OCI-LY3 (cell line): ENCODE data around the gene MED13.

Source experiments
- H2AFZ ChIP-seq: fragments of 200-600, 300-600 bp; shearing (Covaris generic); 2 replicates; pipeline ENCODE4 v1.6.0; 2014; ENCODE audit warnings: antibody characterized with exemption, low read depth, low read length
- H3K27ac ChIP-seq: fragments of 200-600, 300-600 bp; sonication (generic); 2 replicates; pipeline ENCODE4 v1.5.1; 2014; ENCODE audit warnings: mild to moderate bottlenecking, low read length, moderate library complexity, mixed read lengths
- H3K27me3 ChIP-seq: fragments of 200-600, 300-600 bp; sonication (generic); 2 replicates; pipeline ENCODE4 v1.6.1; 2014; ENCODE audit warnings: low read depth, low read length, mixed read lengths
- H3K36me3 ChIP-seq: fragments of 200-600, 300-600 bp; sonication (generic); replicated peaks from 2 replicates; pipeline ENCODE3; 2014; ENCODE audit warnings: low read depth, low read length, mixed read lengths
- H3K4me1 ChIP-seq: fragments of 300-600, 200-600 bp; sonication (generic); 2 replicates; pipeline ENCODE4 v1.6.1; 2014; ENCODE audit warnings: low read length, mixed read lengths
- H3K4me2 ChIP-seq: fragments of 200-600, 300-600 bp; sonication (generic); 2 replicates; pipeline ENCODE4 v1.6.1; 2014; ENCODE audit warnings: low read length, mixed read lengths
- H3K4me3 ChIP-seq: fragments of 300-600, 200-600 bp; sonication (generic); 2 replicates; pipeline ENCODE4 v1.5.1; 2014; ENCODE audit warnings: antibody characterized with exemption, mild to moderate bottlenecking, low read length, moderate library complexity
- H3K79me2 ChIP-seq: fragments of 300-600, 200-600 bp; shearing (Covaris generic); 2 replicates; pipeline ENCODE4 v1.6.1; 2014; ENCODE audit warnings: mild to moderate bottlenecking, low read length, mixed read lengths
- H3K9ac ChIP-seq: fragments of 300-600, 200-600 bp; shearing (Covaris generic); 2 replicates; pipeline ENCODE4 v1.6.0; 2014; ENCODE audit warnings: mild to moderate bottlenecking, low read length, moderate library complexity
- H3K9me3 ChIP-seq: fragments of 200-600, 300-600 bp; shearing (Covaris generic); 2 replicates; pipeline ENCODE4 v1.6.1; 2014; ENCODE audit warnings: low read length, mixed read lengths; ENCODE audit not compliant: insufficient read depth
- H4K20me1 ChIP-seq: fragments of 200-600, 300-600 bp; sonication (generic); 2 replicates; pipeline ENCODE4 v1.6.1; 2016; ENCODE audit warnings: low read length, mixed read lengths; ENCODE audit not compliant: insufficient read depth
- CTCF ChIP-seq: fragments of 200-600, 300-600 bp; sonication (generic); IDR thresholded peaks from 2 replicates; pipeline ENCODE4 v1.5.1; 2014; ENCODE audit warnings: antibody characterized with exemption, low read length, low read depth
- EZH2phosphoT487 ChIP-seq: fragments of 200-600 bp; shearing (Covaris generic); IDR thresholded peaks from 2 replicates; pipeline ENCODE4 v1.6.1; 2018; ENCODE audit warnings: antibody characterized with exemption, mixed run types, low read depth

Gene MED13

DNA sequence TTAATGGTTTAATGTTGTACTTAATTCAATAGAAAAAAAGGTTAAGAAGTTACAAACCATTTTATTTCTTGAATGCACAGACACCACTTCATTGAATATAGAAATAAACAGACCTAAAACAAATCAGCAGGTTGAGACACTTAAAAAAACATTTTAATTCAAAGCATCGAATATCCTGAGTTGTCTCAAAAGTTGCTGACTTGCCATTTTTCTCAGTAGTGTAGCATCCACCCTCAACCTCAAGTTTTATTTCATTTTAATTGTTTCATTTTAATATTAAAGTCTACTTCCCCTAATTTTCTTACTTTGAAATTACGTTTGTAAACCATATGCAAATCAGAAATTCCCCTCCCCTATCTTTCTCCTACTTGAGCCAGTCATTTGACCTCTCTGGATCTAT lies 5.8 kb upstream of the MED13 start:
- no peak overlapping the region for H3K4me3 ChIP-seq
- H3K27me3 ChIP-seq = no peaks in the 10 kb centered on the region
- H3K36me3 ChIP-seq = no peaks in the 10 kb centered on the region
- no peak overlapping the region for H2AFZ ChIP-seq
- H3K79me2 ChIP-seq = no peaks in the 10 kb centered on the region
- H3K9me3 ChIP-seq = no peaks in the 10 kb centered on the region
- H3K4me1 ChIP-seq = peaks cover 16% of the 10 kb centered on the region
- H3K9ac ChIP-seq = no peak overlapping the region
- H4K20me1 ChIP-seq = no peaks in the 10 kb centered on the region
- no peak for TF ChIP-seq CTCF
- no peak for TF ChIP-seq EZH2phosphoT487
- no peak overlapping the region for H3K27ac ChIP-seq
- H3K4me2 ChIP-seq = no peak overlapping the region

DNA sequence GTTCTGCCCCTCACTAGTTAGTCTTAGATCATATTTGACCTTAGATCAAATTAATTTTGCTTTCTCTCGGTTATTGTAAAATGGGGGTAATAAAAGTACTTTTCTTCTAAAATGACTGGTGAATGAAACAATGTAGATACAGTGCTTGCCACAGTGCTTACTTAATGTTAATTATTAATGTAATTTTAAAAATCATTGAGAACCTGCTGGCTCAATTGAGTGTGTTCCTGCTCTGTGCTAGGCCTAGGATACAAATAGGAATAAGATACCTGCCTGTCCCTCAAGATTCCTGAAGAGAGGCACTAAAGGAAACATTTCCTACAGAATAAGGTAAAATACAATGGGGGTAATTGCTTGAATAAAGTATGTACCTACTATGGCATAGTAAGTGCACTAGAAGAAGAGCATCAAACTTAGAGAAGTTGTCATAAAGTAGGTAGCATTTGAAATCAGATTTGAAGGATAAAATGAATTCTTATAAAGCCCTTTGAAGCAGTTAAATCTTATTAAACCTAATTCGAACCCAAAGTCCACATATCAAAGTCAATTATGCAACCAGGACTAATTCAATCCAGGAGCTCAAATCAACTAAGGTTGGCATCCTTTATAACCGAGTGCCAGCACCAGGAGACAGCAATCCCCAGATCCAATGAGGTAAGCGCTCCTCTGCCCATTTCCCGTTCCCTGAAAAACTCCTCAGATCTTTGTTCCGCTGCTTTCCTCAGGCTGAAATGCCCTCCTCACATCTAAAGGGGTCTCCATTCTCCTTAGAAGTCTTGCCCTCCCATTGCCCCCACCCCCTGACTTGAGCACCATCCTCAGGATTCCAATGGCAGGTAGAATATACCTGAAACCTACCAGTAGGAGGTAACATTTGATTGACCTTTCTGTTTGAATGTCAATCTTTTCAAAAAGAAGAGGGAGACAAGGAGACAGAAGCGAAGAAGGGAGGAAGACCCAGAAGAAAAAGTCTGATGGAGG lies 2.4 kb upstream of the MED13 start:
- no peak overlapping the region for H2AFZ ChIP-seq
- no peak overlapping the region for H3K9ac ChIP-seq
- no peak overlapping the region for H3K27ac ChIP-seq
- peaks cover 27% of the 10 kb centered on the region for H3K4me1 ChIP-seq
- H3K9me3 ChIP-seq = no peaks in the 10 kb centered on the region
- H3K4me2 ChIP-seq = no peak overlapping the region
- H3K27me3 ChIP-seq = no peaks in the 10 kb centered on the region
- H3K4me3 ChIP-seq = no peak overlapping the region
- TF ChIP-seq EZH2phosphoT487 = no peak
- no peak for TF ChIP-seq CTCF
- H3K79me2 ChIP-seq = peaks cover 31% of the 10 kb centered on the region
- peaks cover 24% of the 10 kb centered on the region for H4K20me1 ChIP-seq
- peaks cover 9% of the 10 kb centered on the region for H3K36me3 ChIP-seq

DNA sequence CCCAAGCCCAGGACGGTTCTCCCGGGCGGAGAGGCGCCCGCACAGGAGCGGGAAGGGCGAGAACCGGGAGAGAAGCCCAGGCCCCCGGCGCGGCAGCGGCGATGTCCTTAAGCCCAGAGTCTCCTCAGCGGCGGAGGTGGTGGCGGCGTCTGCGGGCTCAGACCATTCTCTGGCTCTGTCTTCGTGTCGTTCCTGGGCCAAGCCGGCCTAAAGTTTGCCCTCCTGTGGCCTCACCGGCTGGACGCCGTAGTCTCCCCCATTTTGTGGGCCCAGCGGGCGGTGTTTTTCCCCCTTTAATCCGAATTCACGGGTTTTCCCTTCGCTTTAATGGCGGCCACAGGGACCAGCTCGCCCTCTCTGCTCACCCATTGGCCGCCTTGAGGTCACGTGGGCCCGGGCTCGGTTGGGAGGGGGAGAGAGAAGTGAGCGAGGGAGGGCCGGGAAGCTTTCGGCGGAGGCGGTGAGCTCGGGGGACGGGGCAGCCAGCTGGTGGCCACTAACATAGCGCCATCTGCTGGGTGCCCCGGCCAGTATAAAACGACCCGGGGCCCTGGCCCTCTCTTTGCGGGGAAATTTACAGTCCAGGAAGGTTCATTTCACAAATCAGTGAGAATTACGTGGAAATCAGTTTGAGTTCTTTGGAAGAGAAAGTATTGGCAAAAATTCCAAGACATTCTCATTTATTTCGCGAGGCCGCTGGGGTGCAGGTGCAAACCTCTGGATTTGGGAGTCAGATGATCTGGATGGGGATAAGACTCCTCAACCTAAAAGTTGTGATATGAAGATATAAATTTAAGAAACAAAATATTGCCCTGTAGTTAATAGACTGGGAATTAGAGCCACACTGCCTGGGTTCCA lies 762 bp upstream of the MED13 start:
- Histone ChIP-seq H3K27me3 (no peaks in the 10 kb centered on the region), H3K79me2 (peaks cover 48% of the 10 kb centered on the region), H3K4me3 (peak overlapping the region; percentile 86), H2AFZ (peak overlapping the region; percentile 97), H3K4me1 (peaks cover 33% of the 10 kb centered on the region), H3K27ac (peak overlapping the region; percentile 82), H3K9me3 (no peaks in the 10 kb centered on the region), H3K9ac (peak overlapping the region; percentile 94), H3K4me2 (peak overlapping the region; percentile 92), H4K20me1 (peaks cover 34% of the 10 kb centered on the region), H3K36me3 (peaks cover 21% of the 10 kb centered on the region)
- TF ChIP-seq EZH2phosphoT487 (no peak), CTCF (peak; percentile 88)
